Ovary (tissue), 9 donors: ENCODE measurements around the gene LYAR. TPM values are rescaled to one million over a fixed set of nuclear protein-coding genes. Genes with fewer than 3 reads are reported as not detected.

Experiments
- DNase-seq, 5 donors: peaks; one replicate each; pipeline ENCODE4 v3.0.0-alpha.2; 2019 to 2020
- H3K27ac ChIP-seq, 2 donors: fragments of 200-600 bp; one replicate each; pipeline versions ENCODE4 v1.5.1 to v1.8.0; 2019 to 2022
- H3K27me3 ChIP-seq: fragments of 200-600 bp; one replicate; pipeline ENCODE4 v1.8.0; 2022
- H3K36me3 ChIP-seq: fragments of 200-600 bp; sonication (generic); one replicate; pipeline ENCODE4 v1.5.1; 2019
- H3K4me1 ChIP-seq: one replicate; pipeline ENCODE4 v1.8.1; 2013; ENCODE audit warnings: mild to moderate bottlenecking, moderate library complexity; ENCODE audit not compliant: insufficient read depth
- H3K4me3 ChIP-seq: fragments of 200-600 bp; sonication (generic); one replicate; pipeline ENCODE4 v1.5.1; 2017
- H3K9me3 ChIP-seq, 2 donors: fragments of 200-600 bp in 1 of 2; sonication (generic) in 1 of 2; one replicate each; pipeline versions ENCODE4 v1.5.1 to v1.8.1; 2013 to 2019; ENCODE audit warnings: mild to moderate bottlenecking in 1 of 2, moderate library complexity in 1 of 2
- EP300 ChIP-seq: sonication (generic); formaldehyde crosslinking; IDR thresholded peaks from one replicate; pipeline ENCODE4 v1.6.1; 2017; ENCODE audit warnings: antibody characterized with exemption
- POLR2A ChIP-seq: fragments of 450-650 bp; IDR thresholded peaks from one replicate; pipeline ENCODE4 v1.6.1; 2017; ENCODE audit warnings: antibody characterized with exemption, mild to moderate bottlenecking, moderate library complexity
- WGBS, 3 donors: extraction: QIAGEN DNeasy Blood & Tissue Kit in 1 of 3; methylation state at CpG; one replicate each; pipeline versions ENCODE4 v1.1.5 to v1.1.7; 2013 to 2017; 5-methylcytosine and 5-hydroxymethylcytosine counted together
- intact Hi-C, 4 donors: fragments of 100-400 bp; cut with DNase I; formaldehyde crosslinking; loops; one replicate each; pipeline versions ENCODE4 v1.11.0 to v1.15.1; 2022 to 2023
- polyA plus RNA-seq, 2 donors: library from polyadenylated mRNA; stranded (reverse); fragments of 200-250 nt in 1 of 2; fragments of 350-450 nt in 1 of 2; fragmentation: Illumina TruSeq in 1 of 2; extraction: RNeasy Lipid Tissue Mini Kit (QIAGEN cat#74804) in 1 of 2; gene quantifications; one replicate each; pipeline ENCODE4 v1.2.3, GENCODE V29; 2013 to 2014
- total RNA-seq, 7 donors: library from RNA; depleted of rRNA in 2 of 7; stranded (reverse); fragments of >200 nt in 2 of 7; fragmentation: NEBNext Ultra II Directional in 3 of 7; extraction: Animal tissue kit (Norgen Biotek cat#: 25700) in 3 of 7; gene quantifications; one replicate each; pipeline versions ENCODE4 v1.1.0 to v1.2.4, GENCODE V29; 2016 to 2023
- TF ChIP-seq, protein P1 (sequence below), 3 donors: fragments of 450-650 bp in 2 of 3; fragments of 200-600 bp in 1 of 3; IDR thresholded peaks; one replicate each; pipeline versions ENCODE4 v1.5.1 to v1.8.0; 2016 to 2022; ENCODE audit warnings: antibody characterized with exemption in 3 of 3, mild to moderate bottlenecking in 1 of 3
- donor health status: DM: no; HTN: no; CAD: no; lungs with moderate emphysema.
- donor health status: DM: no; HTN: no; CAD: no.
- donor health status: Bipolar disorder and iron deficiency.
- donor health status: DM: yes; HTN: yes; CAD: no.
- donor health status: DM: no; HTN: no; CAD: no.
- donor health status: DM: yes; HTN: yes; CAD: no.

Gene LYAR
- total and polyA plus RNA-seq, 9 donors: 9.9 to 21.8 (median 13.1) TPM

DNA sequence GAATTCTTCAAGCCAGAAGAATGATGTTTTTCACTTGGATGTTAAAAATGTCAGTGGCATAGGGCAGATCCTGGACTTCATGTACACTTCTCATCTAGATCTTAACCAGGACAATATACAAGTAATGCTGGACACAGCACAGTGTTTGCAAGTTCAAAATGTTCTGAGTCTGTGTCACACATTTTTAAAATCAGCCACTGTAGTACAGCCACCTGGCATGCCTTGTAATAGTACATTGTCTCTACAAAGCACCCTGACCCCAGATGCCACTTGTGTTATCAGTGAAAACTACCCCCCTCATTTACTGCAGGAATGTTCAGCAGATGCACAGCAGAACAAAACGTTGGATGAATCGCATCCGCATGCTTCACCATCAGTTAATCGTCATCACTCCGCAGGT, 12.0 kb upstream of the LYAR start:
- H3K4me1 ChIP-seq: no peaks in the 10 kb centered on the region
- H3K27ac ChIP-seq: no peak overlapping the region
- 81 to 83% (median 82%) methylated on average over 5 of the region's 5 CpGs for WGBS, 3 donors
- no peak for DNase-seq
- no peaks in the 10 kb centered on the region for H3K36me3 ChIP-seq
- no peak overlapping the region for H3K4me3 ChIP-seq
- no peaks in the 10 kb centered on the region for H3K27me3 ChIP-seq
- no peaks in the 10 kb centered on the region for H3K9me3 ChIP-seq
- TF ChIP-seq POLR2A: no peak
- TF ChIP-seq, protein P1, sequence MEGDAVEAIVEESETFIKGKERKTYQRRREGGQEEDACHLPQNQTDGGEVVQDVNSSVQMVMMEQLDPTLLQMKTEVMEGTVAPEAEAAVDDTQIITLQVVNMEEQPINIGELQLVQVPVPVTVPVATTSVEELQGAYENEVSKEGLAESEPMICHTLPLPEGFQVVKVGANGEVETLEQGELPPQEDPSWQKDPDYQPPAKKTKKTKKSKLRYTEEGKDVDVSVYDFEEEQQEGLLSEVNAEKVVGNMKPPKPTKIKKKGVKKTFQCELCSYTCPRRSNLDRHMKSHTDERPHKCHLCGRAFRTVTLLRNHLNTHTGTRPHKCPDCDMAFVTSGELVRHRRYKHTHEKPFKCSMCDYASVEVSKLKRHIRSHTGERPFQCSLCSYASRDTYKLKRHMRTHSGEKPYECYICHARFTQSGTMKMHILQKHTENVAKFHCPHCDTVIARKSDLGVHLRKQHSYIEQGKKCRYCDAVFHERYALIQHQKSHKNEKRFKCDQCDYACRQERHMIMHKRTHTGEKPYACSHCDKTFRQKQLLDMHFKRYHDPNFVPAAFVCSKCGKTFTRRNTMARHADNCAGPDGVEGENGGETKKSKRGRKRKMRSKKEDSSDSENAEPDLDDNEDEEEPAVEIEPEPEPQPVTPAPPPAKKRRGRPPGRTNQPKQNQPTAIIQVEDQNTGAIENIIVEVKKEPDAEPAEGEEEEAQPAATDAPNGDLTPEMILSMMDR (IDR thresholded peaks at IDR 0.05): no peak
- TF ChIP-seq EP300: no peak
- intact Hi-C loops: no loop called here

DNA sequence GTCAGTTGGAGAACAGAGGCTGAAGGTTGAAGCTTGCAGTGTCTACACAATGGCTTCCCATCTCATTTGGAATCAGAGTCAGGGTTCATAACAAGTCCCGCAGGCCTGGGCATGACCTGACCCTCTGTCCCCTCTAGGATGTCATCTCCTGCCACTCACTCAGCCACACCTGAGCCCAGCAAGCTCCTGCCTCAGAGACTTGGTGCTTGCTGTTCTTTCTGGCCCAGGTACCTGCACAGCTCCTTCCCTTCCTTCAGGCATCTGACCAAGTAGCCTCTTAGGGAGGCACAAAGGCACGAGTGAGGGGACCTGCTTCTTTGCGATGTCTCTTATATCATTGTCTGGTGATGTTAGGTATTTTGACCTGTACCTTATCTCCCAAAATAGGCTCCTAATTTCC, 9.1 kb upstream of the LYAR start:
- DNase-seq: no peak
- no peak for TF ChIP-seq POLR2A
- no peak for TF ChIP-seq EP300
- TF ChIP-seq, protein P1 (IDR thresholded peaks at IDR 0.05): no peak
- Histone ChIP-seq H3K4me3 (no peak overlapping the region), H3K4me1 (no peaks in the 10 kb centered on the region), H3K9me3 (no peaks in the 10 kb centered on the region), H3K27ac (no peak overlapping the region), H3K27me3 (no peaks in the 10 kb centered on the region), H3K36me3 (no peaks in the 10 kb centered on the region)
- WGBS, 3 donors: 86 to 91% (median 90%) methylated on average over 3 of the region's 3 CpGs
- intact Hi-C loops: no loop called here

DNA sequence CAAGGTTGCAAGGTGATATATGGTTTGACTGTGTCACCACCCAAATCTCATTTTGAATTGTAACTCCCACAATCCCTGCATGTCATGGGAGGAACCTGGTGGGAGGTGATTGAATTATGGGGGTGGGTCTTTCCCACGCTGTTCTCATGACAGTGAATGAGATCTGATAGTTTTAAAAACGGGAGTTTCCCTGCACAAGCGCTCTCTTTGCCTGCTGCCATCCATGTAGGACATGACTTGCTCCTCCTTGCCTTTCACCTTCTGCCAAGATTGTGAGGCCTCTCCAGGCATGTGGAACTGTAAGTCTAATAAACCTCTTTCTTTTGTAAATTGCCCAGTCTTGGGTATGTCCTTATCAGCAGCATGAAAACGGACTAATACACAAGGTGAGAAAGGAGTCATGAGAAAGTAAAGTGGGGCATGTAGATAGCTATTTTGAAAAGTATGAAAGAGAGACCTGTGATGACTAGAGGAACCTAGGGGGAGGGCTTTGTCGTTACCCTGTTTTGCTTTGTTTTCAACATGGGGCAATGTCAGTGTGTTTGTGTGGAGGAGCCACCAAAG, 6.4 kb upstream of the LYAR start:
- Histone ChIP-seq H3K9me3 (no peaks in the 10 kb centered on the region), H3K4me1 (no peaks in the 10 kb centered on the region), H3K36me3 (no peaks in the 10 kb centered on the region), H3K27me3 (no peaks in the 10 kb centered on the region), H3K4me3 (no peak overlapping the region), H3K27ac (no peak overlapping the region)
- TF ChIP-seq EP300 (no peak), POLR2A (no peak)
- TF ChIP-seq, protein P1 (IDR thresholded peaks at IDR 0.05): no peak
- WGBS, 3 donors: 93 to 96% (median 96%) methylated on average over 5 of the region's 5 CpGs
- no peak for DNase-seq
- intact Hi-C loops: no loop called here

DNA sequence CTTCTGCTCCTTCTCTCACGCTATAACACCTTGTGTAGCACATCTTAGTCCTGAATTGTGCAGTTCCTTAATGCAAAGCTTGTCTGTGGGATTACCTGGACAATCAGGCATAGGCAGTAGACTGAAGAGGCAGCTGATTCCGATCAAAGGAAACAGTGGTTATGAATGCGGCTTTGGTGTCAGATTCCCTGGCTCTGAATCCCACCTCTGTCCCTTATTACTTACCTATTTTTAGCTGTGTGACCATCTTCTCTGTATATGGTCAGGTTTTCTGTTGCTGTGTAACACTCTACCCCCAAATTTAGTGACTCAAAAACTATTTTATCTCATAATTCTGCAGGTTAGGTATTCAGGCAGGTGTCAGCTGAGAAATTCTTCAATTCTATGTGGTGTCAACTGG, 3.3 kb upstream of the LYAR start:
- Histone ChIP-seq H3K36me3 (no peaks in the 10 kb centered on the region), H3K27ac (no peak overlapping the region), H3K27me3 (no peaks in the 10 kb centered on the region), H3K9me3 (no peaks in the 10 kb centered on the region), H3K4me3 (no peak overlapping the region), H3K4me1 (peaks cover 11% of the 10 kb centered on the region)
- DNase-seq: no peak
- WGBS, 3 donors: 97 to 99% (median 99%) methylated on average over 3 of the region's 3 CpGs
- TF ChIP-seq, protein P1 (IDR thresholded peaks at IDR 0.05): no peak
- intact Hi-C loops: no loop called here

DNA sequence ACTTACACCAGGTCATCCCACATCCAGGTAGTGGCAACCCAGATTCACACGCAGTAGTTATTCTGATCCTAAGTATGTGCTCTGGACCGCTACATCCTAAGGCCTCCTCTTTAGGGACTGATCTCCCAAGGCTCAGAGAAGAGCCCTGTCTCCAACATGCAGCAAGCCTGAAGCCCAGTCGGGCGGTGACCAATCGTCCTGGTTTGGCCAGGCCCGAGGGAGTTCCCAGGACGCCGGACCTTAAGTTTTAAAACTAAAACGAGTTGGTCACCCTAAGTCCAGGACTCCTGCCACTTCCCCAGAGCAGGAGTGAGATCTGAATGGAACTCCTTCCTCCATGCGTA, 385 bp downstream of the LYAR start:
- Histone ChIP-seq H3K27me3 (no peaks in the 10 kb centered on the region), H3K4me1 (peaks cover 15% of the 10 kb centered on the region), H3K27ac (peak overlapping the region in 1 of 2 donors; percentile 77), H3K9me3 (no peaks in the 10 kb centered on the region), H3K4me3 (peak overlapping the region; percentile 76), H3K36me3 (no peaks in the 10 kb centered on the region)
- peak in 1 of 5 donors; percentile 20 for DNase-seq
- 0 to 1% (median 0%) methylated on average over 10 of the region's 10 CpGs for WGBS, 3 donors
- TF ChIP-seq, protein P1 (IDR thresholded peaks at IDR 0.05): no peak
- no peak for TF ChIP-seq POLR2A
- no peak for TF ChIP-seq EP300
- intact Hi-C loops: no loop called here
